ENCODE data around the gene PUDP. TPM values are rescaled to one million over a fixed set of nuclear protein-coding genes. Genes with fewer than 3 reads are reported as not detected.
"Not testable (repeated sequence)": the region's sequence is repeated elsewhere in the genome, so short reads cannot be mapped to it uniquely, and the experiment has no call there.

Gene PUDP
- total RNA-seq, 2 donors from 2014 or later: 17.2 to 27.0 TPM

DNA sequence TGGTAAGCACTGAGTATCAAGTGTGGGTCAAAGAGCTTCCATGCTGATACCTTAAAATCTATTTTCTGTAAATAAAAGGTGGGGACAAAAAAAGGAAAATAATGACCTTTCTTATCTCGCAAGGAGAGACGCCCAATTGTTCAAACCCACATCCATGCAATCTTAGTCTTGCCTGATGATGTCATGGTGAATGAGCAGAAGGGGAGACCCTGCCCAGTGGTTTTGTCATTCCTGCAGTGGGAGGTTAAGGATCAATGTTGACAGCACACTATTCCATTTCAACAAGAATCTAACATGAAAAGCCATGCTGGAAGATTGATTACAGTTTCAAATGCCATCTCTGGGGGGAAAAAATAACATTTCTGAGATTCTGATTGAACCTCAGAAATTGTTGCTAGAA lies 40.7 kb upstream of the PUDP start:
- no peak overlapping the region for H3K27ac ChIP-seq
- no peaks in the 10 kb centered on the region for H3K27me3 ChIP-seq
- TF ChIP-seq, protein P1, sequence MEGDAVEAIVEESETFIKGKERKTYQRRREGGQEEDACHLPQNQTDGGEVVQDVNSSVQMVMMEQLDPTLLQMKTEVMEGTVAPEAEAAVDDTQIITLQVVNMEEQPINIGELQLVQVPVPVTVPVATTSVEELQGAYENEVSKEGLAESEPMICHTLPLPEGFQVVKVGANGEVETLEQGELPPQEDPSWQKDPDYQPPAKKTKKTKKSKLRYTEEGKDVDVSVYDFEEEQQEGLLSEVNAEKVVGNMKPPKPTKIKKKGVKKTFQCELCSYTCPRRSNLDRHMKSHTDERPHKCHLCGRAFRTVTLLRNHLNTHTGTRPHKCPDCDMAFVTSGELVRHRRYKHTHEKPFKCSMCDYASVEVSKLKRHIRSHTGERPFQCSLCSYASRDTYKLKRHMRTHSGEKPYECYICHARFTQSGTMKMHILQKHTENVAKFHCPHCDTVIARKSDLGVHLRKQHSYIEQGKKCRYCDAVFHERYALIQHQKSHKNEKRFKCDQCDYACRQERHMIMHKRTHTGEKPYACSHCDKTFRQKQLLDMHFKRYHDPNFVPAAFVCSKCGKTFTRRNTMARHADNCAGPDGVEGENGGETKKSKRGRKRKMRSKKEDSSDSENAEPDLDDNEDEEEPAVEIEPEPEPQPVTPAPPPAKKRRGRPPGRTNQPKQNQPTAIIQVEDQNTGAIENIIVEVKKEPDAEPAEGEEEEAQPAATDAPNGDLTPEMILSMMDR (IDR thresholded peaks at IDR 0.05): no peak
- H3K4me1 ChIP-seq: no peaks in the 10 kb centered on the region
- H3K4me3 ChIP-seq: no peak overlapping the region
- H3K36me3 ChIP-seq: no peaks in the 10 kb centered on the region
- H3K9me3 ChIP-seq: no peaks in the 10 kb centered on the region
- DNase-seq (ENCODE audit: low spot score): no peak

DNA sequence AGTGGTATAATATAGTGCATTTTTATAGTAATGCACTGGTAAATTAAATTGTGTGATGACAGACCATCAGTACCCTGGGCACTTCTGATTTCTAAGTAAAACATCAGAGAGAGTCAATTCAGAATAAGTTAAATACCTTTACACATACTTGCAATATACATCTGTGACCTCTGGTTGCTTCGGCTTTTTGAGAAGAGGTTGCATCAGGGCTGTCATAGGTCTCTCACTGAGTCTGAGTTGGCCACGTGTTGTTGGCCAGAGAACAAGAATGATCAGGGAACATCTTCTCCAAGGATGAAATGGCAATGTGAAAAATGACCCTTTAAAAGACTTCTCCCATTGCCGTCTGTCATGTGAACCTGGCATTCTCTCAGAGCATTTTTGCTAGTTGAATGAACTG lies 36.9 kb upstream of the PUDP start:
- no peaks in the 10 kb centered on the region for H3K4me1 ChIP-seq
- H3K9me3 ChIP-seq: no peaks in the 10 kb centered on the region
- no peak for DNase-seq (ENCODE audit: low spot score)
- no peak overlapping the region for H3K4me3 ChIP-seq
- TF ChIP-seq, protein P1 (IDR thresholded peaks at IDR 0.05): no peak
- no peaks in the 10 kb centered on the region for H3K36me3 ChIP-seq
- no peak overlapping the region for H3K27ac ChIP-seq
- H3K27me3 ChIP-seq: no peaks in the 10 kb centered on the region

DNA sequence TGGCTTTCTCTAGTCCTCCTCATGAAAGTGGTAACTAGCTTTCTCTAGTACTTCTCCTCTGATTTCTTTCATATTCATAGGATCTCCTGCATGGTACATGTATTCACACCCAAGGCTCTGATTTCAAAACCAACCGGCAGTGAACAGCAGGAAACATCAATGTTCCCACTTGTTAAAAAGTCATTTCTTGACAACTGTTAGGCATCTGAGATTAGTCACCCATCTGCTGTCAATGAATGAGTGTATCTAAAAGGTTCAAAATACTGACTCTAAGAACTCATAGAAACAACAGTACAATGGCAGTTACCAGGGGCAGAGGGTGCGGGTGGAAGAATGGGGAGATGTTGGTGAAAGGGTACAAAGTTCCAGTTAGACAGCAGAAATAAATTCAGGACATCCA lies 31.5 kb upstream of the PUDP start:
- TF ChIP-seq, protein P1 (IDR thresholded peaks at IDR 0.05): no peak
- Histone ChIP-seq H3K36me3 (no peaks in the 10 kb centered on the region), H3K4me3 (no peak overlapping the region), H3K27me3 (no peaks in the 10 kb centered on the region), H3K9me3 (no peaks in the 10 kb centered on the region), H3K27ac (no peak overlapping the region), H3K4me1 (no peaks in the 10 kb centered on the region)
- no peak for DNase-seq (ENCODE audit: low spot score)

DNA sequence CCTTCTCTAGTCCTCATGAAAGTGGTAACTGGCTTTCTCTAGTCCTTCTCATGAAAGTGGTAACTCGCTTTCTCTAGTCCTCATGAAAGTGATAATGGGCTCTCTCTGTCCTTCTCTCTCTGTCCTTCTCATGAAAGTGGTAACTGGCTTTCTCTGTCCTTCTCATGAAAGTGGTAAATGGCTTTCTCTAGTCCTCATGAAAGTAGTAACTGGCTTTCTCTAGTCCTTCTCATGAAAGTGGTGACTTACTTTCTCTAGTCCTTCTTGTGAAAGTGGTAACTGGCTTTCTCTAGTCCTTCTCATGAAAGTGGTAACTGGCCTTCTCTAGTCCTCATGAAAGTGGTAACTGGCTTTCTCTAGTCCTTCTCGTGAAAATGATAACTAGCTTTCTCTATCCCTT lies 30.9 kb upstream of the PUDP start:
- not testable (repeated sequence) for H3K4me3 ChIP-seq; H3K4me1 ChIP-seq; H3K27me3 ChIP-seq; H3K27ac ChIP-seq; H3K36me3 ChIP-seq; H3K9me3 ChIP-seq; DNase-seq (ENCODE audit: low spot score)

DNA sequence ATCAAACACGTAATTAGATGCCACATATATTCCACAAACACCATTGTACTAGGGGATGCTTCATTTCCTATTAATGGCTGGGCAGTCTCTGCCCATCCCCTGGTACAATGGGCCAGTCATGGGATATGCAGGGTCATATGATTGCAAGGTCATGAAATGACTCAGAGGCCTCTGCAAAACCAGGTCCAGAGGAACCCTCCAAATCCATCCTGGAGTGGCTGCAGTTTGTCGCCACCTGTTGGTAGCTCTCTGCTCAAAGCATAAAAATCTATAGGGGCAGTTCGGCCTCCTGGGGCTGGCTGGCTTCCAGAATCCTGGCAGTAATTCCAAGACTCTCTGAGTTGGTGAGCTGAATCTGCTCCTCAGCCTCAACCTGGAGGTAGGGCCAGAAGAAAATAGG lies 22.9 kb upstream of the PUDP start:
- H3K4me3 ChIP-seq: no peak overlapping the region

DNA sequence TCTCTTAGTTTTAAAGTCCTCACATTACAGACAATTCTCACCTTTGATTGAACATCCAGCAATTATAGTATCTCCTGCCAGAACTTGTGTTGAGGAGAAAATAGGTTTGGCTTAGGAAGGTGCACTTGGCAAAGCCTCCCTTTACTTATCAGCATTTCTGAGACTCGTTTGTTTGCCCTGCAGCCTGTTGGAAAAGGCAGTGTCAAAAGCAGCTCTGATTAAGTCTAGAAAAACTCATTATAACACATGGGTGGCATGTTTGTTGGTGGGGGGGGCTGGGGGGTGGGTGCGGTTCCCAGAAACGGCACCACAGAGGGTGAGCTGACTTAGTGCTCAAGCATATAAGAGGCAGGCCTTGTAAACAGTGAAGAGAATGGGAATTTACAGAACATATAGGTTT lies 21.7 kb upstream of the PUDP start:
- Histone ChIP-seq H3K4me1 (no peaks in the 10 kb centered on the region), H3K27me3 (no peaks in the 10 kb centered on the region), H3K36me3 (no peaks in the 10 kb centered on the region), H3K4me3 (no peak overlapping the region), H3K27ac (no peak overlapping the region), H3K9me3 (peaks cover 0 to 9% of the 10 kb centered on the region in 2 donors)
- DNase-seq (ENCODE audit: low spot score): no peak
- TF ChIP-seq, protein P1 (IDR thresholded peaks at IDR 0.05): no peak

More for the DNA sequence above, 22.9 kb upstream of the PUDP start:
- Histone ChIP-seq H3K9me3 (peaks cover 0 to 9% of the 10 kb centered on the region in 2 donors), H3K27ac (no peak overlapping the region), H3K4me1 (no peaks in the 10 kb centered on the region), H3K36me3 (no peaks in the 10 kb centered on the region), H3K27me3 (no peaks in the 10 kb centered on the region)
- no peak for DNase-seq (ENCODE audit: low spot score)
- TF ChIP-seq, protein P1 (IDR thresholded peaks at IDR 0.05): no peak
